Measurements from ENCODE around the gene GNL2.
"Not testable (repeated sequence)": the region's sequence is repeated elsewhere in the genome, so short reads cannot be mapped to it uniquely, and the experiment has no call there.

Gene GNL2

GRCh38 chr1:37606481-37607263 is 10.9 kb upstream of the GNL2 start:
- DNase-seq (ENCODE audit: low spot score), result peak; percentile 60

GRCh38 chr1:37605806-37606474 is 10.2 kb upstream of the GNL2 start:
- DNase-seq (ENCODE audit: low spot score), result peak; percentile 55

- no peak for DNase-seq (ENCODE audit: low spot score)
These were observed 9.4 kb upstream of the GNL2 start for GRCh38 chr1:37605061-37605650.

GRCh38 chr1:37602750-37603694 is 7.3 kb upstream of the GNL2 start:
- peak; percentile 52 for DNase-seq (ENCODE audit: low spot score)

GRCh38 chr1:37601441-37601840 is 5.7 kb upstream of the GNL2 start:
- no peak for DNase-seq (ENCODE audit: low spot score)

- no peak for DNase-seq (ENCODE audit: low spot score)
These were observed 4.2 kb upstream of the GNL2 start for GRCh38 chr1:37599940-37600339.

- no peak for DNase-seq (ENCODE audit: low spot score)
These were observed 488 bp upstream of the GNL2 start for GRCh38 chr1:37596182-37596667.

- DNase-seq (ENCODE audit: low spot score), result no peak
These were observed 2.0 kb downstream of the GNL2 start for GRCh38 chr1:37593726-37594125.

GRCh38 chr1:37588939-37589338 is 6.8 kb downstream of the GNL2 start:
- DNase-seq (ENCODE audit: low spot score), result no peak

GRCh38 chr1:37584544-37584943 is 11.2 kb downstream of the GNL2 start:
- not testable (repeated sequence) for DNase-seq (ENCODE audit: low spot score)

- DNase-seq (ENCODE audit: low spot score), result no peak
These were observed 20.0 kb downstream of the GNL2 start for GRCh38 chr1:37575692-37576091.

GRCh38 chr1:37574834-37575480 is 20.8 kb downstream of the GNL2 start:
- peak; percentile 68 for DNase-seq (ENCODE audit: low spot score)

GRCh38 chr1:37570528-37571334 is 25.0 kb downstream of the GNL2 start:
- DNase-seq (ENCODE audit: low spot score), result no peak

- DNase-seq (ENCODE audit: low spot score), result no peak
These were observed 28.7 kb downstream of the GNL2 start for GRCh38 chr1:37567023-37567422.

- DNase-seq (ENCODE audit: low spot score), result no peak
These were observed 30.8 kb downstream of the GNL2 start for GRCh38 chr1:37564892-37565291.

GRCh38 chr1:37562984-37563383 is 32.8 kb downstream of the GNL2 start:
- no peak for DNase-seq (ENCODE audit: low spot score)

GRCh38 chr1:37561133-37562132 is 34.3 kb downstream of the GNL2 start:
- peak; percentile 55 for DNase-seq (ENCODE audit: low spot score)

GRCh38 chr1:37560401-37561132 is 35.2 kb downstream of the GNL2 start:
- no peak for DNase-seq (ENCODE audit: low spot score)
